Astrocyte (in vitro differentiated cells and primary cell): ENCODE results near the gene C1QBP.

Experiments used
- EZH2 ChIP-seq: IDR thresholded peaks from 2 replicates; pipeline ENCODE4 v1.6.1; 2012; ENCODE audit warnings: mild to moderate bottlenecking, low read length, inconsistent platforms; ENCODE audit not compliant: insufficient read depth
- TF ChIP-seq, protein P1 (sequence below): IDR thresholded peaks from 2 replicates; pipeline ENCODE4 v1.5.1; 2011; ENCODE audit warnings: low read depth, mild to moderate bottlenecking, inconsistent platforms, low read length, moderate library complexity; ENCODE audit not compliant: insufficient read depth

DNA sequence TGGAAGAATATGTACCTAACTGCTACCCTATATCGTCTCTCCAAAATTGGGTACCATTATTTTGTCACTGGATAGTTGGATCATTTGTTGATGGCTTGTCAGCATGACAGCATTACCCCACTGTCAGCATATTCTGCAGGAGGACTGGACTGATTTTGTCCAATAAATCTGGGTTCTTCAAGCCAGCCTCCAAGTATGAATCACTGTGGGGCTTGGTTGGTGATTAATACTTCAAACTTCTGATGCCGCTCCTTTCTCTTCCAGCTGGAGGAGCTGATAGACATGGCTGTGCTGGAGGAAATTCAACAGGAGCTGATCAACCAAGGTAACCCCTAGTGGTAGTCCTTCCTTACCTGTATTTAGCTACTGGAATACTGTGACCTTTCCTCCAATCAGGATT, 16.4 kb downstream of the C1QBP start:
- TF ChIP-seq, protein P1, sequence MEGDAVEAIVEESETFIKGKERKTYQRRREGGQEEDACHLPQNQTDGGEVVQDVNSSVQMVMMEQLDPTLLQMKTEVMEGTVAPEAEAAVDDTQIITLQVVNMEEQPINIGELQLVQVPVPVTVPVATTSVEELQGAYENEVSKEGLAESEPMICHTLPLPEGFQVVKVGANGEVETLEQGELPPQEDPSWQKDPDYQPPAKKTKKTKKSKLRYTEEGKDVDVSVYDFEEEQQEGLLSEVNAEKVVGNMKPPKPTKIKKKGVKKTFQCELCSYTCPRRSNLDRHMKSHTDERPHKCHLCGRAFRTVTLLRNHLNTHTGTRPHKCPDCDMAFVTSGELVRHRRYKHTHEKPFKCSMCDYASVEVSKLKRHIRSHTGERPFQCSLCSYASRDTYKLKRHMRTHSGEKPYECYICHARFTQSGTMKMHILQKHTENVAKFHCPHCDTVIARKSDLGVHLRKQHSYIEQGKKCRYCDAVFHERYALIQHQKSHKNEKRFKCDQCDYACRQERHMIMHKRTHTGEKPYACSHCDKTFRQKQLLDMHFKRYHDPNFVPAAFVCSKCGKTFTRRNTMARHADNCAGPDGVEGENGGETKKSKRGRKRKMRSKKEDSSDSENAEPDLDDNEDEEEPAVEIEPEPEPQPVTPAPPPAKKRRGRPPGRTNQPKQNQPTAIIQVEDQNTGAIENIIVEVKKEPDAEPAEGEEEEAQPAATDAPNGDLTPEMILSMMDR = no peak
- TF ChIP-seq EZH2 = no peak
